Mucosa of stomach (tissue), 1 donor: ENCODE results near the gene TBC1D2B.

Experiments
- H3K27me3 ChIP-seq: one replicate; pipeline ENCODE4 v1.7.0; 2013; ENCODE audit warnings: mild to moderate bottlenecking, low read length; ENCODE audit not compliant: control insufficient read depth, insufficient read depth
- H3K36me3 ChIP-seq: one replicate; pipeline ENCODE4 v1.7.0; 2013; ENCODE audit warnings: low read length; ENCODE audit not compliant: control insufficient read depth, insufficient read depth
- H3K4me1 ChIP-seq: one replicate; pipeline ENCODE4 v1.7.0; 2013; ENCODE audit warnings: mild to moderate bottlenecking, low read length; ENCODE audit not compliant: control insufficient read depth, insufficient read depth
- H3K4me3 ChIP-seq: one replicate; pipeline ENCODE4 v1.7.0; 2013; ENCODE audit warnings: low read length
- H3K9ac ChIP-seq: one replicate; pipeline ENCODE4 v1.7.0; 2013; ENCODE audit warnings: mild to moderate bottlenecking, low read length, moderate library complexity
- H3K9me3 ChIP-seq: one replicate; pipeline ENCODE4 v1.7.0; 2013; ENCODE audit warnings: mild to moderate bottlenecking, low read length, moderate library complexity; ENCODE audit not compliant: control insufficient read depth
- donor health status: Pancreatic carcinoma.

TBC1D2B gene

DNA sequence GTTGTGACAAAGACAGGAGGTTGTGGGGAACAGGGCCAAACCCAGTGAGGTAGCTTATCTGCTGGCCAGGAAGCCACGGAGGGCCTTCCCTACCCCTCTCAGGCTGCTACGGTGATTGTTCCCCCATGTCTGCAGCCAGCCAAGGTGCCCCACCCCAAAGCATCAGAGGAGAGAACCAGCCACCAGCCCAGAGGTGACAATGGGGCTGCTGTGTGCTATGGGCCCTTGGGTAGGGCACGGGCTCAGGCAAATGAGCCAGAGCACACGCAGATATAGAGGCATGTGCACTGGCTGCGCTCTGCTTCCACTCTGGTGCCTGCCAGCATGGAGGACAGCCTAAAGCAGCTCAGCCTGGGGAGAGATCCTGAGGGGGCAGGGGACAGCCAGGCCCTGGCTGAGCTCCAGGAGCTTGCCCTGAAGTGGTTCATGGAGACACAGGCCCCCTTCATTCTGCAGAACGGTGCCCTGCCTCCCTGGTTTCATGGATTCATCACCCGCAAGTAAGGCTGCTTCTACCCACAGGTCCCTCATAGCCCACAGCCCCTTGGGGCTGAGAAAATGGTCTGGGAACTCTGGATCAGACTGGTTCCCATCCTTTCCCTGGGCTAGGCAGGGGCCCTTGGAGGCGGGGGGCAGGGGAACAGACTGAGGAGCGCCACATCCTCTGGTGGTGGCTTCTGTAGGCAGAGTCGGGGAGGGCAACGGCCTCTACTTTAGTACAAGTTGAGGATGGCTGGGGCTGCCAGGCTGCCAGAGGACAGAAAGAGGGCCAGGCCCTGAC lies 14.9 kb upstream of the TBC1D2B start, which contains the start of gene SH2D7:
SH2D7 (plus strand) TSS at position 301 of the 781 bp plus-strand sequence; CDS start at position 325, 24 bp downstream.
- Histone ChIP-seq H3K9ac (no peak within 1 kb of the TSS), H3K9me3 (no peaks in the 10 kb centered on the region), H3K4me1 (peaks cover 56% of the 10 kb centered on the region), H3K36me3 (no peaks in the 10 kb centered on the region), H3K4me3 (no peak within 1 kb of the TSS), H3K27me3 (no peaks in the 10 kb centered on the region)

GRCh38 chr15:78090422-78091063 lies 13.0 kb upstream of the TBC1D2B start:
- Histone ChIP-seq H3K27me3 (no peaks in the 10 kb centered on the region), H3K9ac (no peak overlapping the region), H3K4me3 (no peak overlapping the region), H3K36me3 (no peaks in the 10 kb centered on the region), H3K9me3 (no peaks in the 10 kb centered on the region), H3K4me1 (peaks cover 57% of the 10 kb centered on the region)

DNA sequence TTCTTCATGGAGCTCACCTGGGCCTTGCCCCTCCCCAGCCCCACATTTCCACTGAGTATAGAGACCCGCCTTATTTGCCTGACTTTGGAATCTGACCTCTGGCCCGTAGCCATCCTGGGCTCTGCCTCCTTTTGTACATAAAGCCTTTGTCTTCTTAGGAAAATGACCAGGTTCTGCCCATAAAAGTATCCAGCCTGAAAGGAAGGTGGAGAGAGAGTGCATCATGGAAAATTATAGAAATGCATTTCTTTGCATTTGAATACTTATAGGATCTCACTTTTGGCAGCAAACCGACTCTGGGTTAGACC lies 11.2 kb upstream of the TBC1D2B start:
- no peaks in the 10 kb centered on the region for H3K9me3 ChIP-seq
- peaks cover 60% of the 10 kb centered on the region for H3K4me1 ChIP-seq
- no peak overlapping the region for H3K4me3 ChIP-seq
- no peaks in the 10 kb centered on the region for H3K27me3 ChIP-seq
- no peak overlapping the region for H3K9ac ChIP-seq
- no peaks in the 10 kb centered on the region for H3K36me3 ChIP-seq

- Histone ChIP-seq H3K4me3 (no peak overlapping the region), H3K9me3 (no peaks in the 10 kb centered on the region), H3K9ac (no peak overlapping the region), H3K4me1 (peaks cover 58% of the 10 kb centered on the region), H3K36me3 (no peaks in the 10 kb centered on the region), H3K27me3 (no peaks in the 10 kb centered on the region)
Observed at GRCh38 chr15:78087951-78088772, 10.7 kb upstream of the TBC1D2B start.

DNA sequence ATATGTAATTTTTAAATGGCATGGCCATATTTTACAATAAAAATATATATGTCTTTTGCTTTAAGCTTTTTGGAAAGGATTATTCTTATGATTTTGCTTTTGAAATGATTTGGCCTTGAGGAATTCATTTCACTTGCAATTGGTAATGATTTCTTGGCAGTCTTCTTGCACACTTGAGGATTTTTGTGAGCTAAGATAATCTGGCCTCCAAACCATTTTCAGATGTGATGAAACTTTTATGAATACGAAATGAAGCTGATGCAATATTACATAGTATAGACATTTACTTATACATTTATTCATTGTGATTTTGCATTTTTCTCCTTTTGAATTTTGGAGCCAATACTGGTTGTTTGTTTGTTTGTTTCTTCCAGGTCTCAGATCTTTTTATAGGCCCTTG lies 8.4 kb upstream of the TBC1D2B start:
- Histone ChIP-seq H3K4me1 (peaks cover 53% of the 10 kb centered on the region), H3K9me3 (no peaks in the 10 kb centered on the region), H3K27me3 (no peaks in the 10 kb centered on the region), H3K9ac (no peak overlapping the region), H3K36me3 (no peaks in the 10 kb centered on the region), H3K4me3 (no peak overlapping the region)

- Histone ChIP-seq H3K9me3 (no peaks in the 10 kb centered on the region), H3K27me3 (no peaks in the 10 kb centered on the region), H3K36me3 (no peaks in the 10 kb centered on the region), H3K4me3 (no peak overlapping the region), H3K9ac (no peak overlapping the region), H3K4me1 (peaks cover 46% of the 10 kb centered on the region)
Observed at GRCh38 chr15:78084449-78084750, 6.9 kb upstream of the TBC1D2B start.

GRCh38 chr15:78083687-78084448 lies 6.4 kb upstream of the TBC1D2B start:
- Histone ChIP-seq H3K36me3 (no peaks in the 10 kb centered on the region), H3K4me1 (peaks cover 46% of the 10 kb centered on the region), H3K9ac (no peak overlapping the region), H3K9me3 (no peaks in the 10 kb centered on the region), H3K4me3 (no peak overlapping the region), H3K27me3 (no peaks in the 10 kb centered on the region)

- Histone ChIP-seq H3K36me3 (no peaks in the 10 kb centered on the region), H3K9me3 (no peaks in the 10 kb centered on the region), H3K9ac (no peak overlapping the region), H3K27me3 (no peaks in the 10 kb centered on the region), H3K4me1 (peaks cover 40% of the 10 kb centered on the region), H3K4me3 (no peak overlapping the region)
Observed at GRCh38 chr15:78083186-78083585, 5.7 kb upstream of the TBC1D2B start.

- no peak overlapping the region for H3K4me3 ChIP-seq
- peaks cover 38% of the 10 kb centered on the region for H3K4me1 ChIP-seq
- no peak overlapping the region for H3K9ac ChIP-seq
- no peaks in the 10 kb centered on the region for H3K36me3 ChIP-seq
- H3K27me3 ChIP-seq, result no peaks in the 10 kb centered on the region
- H3K9me3 ChIP-seq, result no peaks in the 10 kb centered on the region
Observed at GRCh38 chr15:78082743-78083110, 5.2 kb upstream of the TBC1D2B start.

- Histone ChIP-seq H3K27me3 (no peaks in the 10 kb centered on the region), H3K4me3 (no peak overlapping the region), H3K36me3 (no peaks in the 10 kb centered on the region), H3K9me3 (no peaks in the 10 kb centered on the region), H3K4me1 (peaks cover 35% of the 10 kb centered on the region), H3K9ac (no peak overlapping the region)
Observed at GRCh38 chr15:78082106-78082742, 4.7 kb upstream of the TBC1D2B start.

DNA sequence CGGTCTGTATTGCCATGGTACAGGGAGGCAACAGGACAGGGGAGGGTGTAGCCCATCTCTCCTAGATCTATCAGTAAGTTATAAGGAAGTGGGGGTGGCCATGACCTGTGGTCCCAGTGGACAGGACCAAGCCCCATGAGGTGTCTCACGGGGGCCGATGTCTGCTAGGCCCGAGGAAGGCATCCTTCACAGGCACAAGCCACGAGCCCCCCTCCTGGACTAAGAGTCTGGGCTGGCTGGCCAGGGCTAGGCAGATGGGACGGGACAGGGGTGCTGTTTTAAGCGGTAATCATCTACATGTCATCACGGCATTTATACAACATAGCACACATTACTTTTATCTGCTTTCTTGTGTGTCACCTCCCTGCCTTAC lies 2.6 kb upstream of the TBC1D2B start:
- H3K9ac ChIP-seq, result no peak overlapping the region
- H3K27me3 ChIP-seq, result no peaks in the 10 kb centered on the region
- H3K4me1 ChIP-seq, result peaks cover 45% of the 10 kb centered on the region
- H3K9me3 ChIP-seq, result no peaks in the 10 kb centered on the region
- no peaks in the 10 kb centered on the region for H3K36me3 ChIP-seq
- H3K4me3 ChIP-seq, result no peak overlapping the region
